ENCODE results near the gene IQSEC1.

- TF ChIP-seq, protein P1, sequence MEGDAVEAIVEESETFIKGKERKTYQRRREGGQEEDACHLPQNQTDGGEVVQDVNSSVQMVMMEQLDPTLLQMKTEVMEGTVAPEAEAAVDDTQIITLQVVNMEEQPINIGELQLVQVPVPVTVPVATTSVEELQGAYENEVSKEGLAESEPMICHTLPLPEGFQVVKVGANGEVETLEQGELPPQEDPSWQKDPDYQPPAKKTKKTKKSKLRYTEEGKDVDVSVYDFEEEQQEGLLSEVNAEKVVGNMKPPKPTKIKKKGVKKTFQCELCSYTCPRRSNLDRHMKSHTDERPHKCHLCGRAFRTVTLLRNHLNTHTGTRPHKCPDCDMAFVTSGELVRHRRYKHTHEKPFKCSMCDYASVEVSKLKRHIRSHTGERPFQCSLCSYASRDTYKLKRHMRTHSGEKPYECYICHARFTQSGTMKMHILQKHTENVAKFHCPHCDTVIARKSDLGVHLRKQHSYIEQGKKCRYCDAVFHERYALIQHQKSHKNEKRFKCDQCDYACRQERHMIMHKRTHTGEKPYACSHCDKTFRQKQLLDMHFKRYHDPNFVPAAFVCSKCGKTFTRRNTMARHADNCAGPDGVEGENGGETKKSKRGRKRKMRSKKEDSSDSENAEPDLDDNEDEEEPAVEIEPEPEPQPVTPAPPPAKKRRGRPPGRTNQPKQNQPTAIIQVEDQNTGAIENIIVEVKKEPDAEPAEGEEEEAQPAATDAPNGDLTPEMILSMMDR (IDR thresholded peaks at IDR 0.05; ENCODE audit: control extremely low read depth in 1 of 3, insufficient read depth in 1 of 3, low read depth in 1 of 3, low read length in 3 of 3): no peak
- TF ChIP-seq HDAC2 (IDR thresholded peaks at IDR 0.05; ENCODE audit: borderline replicate concordance in 1 of 2, low read depth in 2 of 2, low read length in 2 of 2) (no peak), MAX (IDR thresholded peaks at IDR 0.05) (no peak)
These were observed 159.1 kb downstream of the IQSEC1 start for GRCh38 chr3:12914088-12914487.
